ENCODE measurements around the gene CCDC74A.
"Not testable (repeated sequence)": the region's sequence is repeated elsewhere in the genome, so short reads cannot be mapped to it uniquely, and the experiment has no call there.

The CCDC74A gene

GRCh38 chr2:131527131-131528001 is at the start of gene CCDC74A:
CCDC74A (plus strand) TSS chr2:131527888; CDS start chr2:131527971, 83 bp downstream.
- FAIRE-seq = peak; percentile 78

DNA sequence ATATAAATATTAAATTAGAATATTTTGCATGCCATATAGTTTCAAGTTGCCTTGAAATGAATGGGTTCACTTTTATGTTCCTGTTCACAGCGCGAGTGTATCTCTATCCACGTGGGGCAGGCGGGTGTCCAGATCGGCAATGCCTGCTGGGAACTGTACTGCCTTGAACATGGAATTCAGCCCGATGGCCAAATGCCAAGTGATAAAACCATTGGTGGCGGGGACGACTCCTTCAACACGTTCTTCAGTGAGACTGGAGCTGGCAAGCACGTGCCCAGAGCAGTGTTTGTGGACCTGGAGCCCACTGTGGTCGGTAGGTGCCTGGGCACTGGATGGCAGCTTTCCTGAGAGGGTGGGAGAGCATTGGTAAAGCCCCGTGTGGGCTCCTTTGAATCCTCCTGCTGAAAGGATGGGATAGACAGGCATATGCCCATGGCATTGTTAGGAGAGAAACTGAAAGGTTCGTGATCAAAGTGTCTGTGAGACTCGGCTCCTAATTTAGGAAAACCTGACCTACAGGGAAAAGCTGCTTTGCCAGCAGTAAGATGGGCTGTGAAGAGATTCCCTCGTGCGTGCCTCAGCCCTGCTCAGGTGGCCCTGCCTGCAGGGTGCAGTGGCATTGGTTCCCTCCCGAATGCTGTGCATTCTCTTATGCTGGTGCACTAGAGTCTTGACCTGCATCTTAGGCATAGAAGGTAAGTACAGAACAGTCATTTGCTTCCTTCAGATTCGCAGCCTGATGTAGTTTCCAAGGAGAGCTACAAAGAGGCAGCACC is 49.4 kb upstream of the CCDC74A start:
- not testable (repeated sequence) for FAIRE-seq

- not testable (repeated sequence) for FAIRE-seq
Observed at GRCh38 chr2:131478850-131479461, 48.7 kb upstream of the CCDC74A start.

DNA sequence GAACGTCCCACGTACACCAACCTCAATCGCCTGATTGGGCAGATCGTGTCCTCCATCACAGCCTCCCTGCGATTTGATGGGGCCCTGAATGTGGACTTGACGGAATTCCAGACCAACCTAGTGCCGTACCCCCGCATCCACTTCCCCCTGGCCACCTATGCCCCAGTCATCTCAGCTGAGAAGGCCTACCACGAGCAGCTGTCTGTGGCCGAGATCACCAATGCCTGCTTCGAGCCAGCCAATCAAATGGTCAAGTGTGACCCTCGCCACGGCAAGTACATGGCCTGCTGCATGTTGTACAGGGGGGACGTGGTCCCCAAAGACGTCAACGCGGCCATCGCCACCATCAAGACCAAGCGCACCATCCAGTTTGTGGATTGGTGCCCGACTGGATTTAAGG is 47.3 kb upstream of the CCDC74A start:
- not testable (repeated sequence) for FAIRE-seq

DNA sequence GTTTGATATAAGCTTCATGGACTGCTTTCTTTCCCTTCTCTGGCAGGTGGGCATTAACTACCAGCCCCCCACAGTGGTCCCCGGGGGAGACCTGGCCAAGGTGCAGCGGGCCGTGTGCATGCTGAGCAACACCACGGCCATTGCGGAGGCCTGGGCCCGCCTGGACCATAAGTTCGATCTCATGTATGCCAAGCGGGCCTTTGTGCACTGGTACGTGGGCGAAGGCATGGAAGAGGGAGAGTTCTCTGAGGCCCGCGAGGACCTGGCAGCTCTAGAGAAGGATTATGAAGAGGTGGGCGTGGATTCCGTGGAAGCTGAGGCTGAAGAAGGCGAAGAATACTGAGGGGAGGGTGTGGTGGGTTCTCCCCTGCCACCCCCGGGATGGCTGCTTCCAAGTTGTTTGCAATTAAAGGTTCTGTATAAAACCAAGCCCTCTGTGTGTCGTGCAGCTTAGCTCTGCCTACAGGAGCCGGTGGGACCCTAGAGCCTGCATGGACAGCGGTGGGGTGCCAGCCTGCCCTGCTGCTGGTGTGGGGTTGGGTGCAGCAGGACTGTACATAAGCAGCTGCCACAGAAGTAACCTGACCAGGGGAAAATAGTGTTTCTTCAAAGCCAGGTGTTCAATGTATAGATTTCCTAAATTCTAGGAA is 45.1 kb upstream of the CCDC74A start:
- not testable (repeated sequence) for FAIRE-seq

GRCh38 chr2:131483981-131484820 is 43.5 kb upstream of the CCDC74A start:
- FAIRE-seq = not testable (repeated sequence)

DNA sequence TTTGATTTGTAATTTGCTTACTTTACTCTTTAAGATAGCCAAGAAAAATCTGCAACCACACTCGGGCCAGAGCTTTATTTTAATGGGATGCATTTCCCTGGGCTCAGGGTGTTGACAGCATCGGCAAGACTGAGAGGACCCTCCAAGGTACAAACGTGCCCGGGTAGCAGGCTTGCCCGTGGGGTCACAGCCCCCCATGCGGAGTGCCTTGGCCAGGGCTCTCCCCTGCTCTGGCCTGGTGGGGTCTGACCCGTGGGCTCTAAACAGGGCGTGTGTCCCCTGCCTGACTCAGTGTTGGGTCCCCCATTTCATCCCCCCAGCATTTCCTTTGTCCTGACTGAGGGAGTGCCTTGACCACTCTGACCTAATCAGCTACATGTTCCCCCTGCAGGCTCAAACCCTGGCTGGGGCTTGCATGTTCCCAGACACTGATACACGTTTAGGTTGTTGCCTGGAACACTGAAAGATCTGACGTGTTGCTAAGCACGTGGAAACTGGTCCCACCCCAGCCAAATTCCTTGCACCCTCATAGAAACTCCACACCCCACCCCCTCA is 42.7 kb upstream of the CCDC74A start:
- not testable (repeated sequence) for FAIRE-seq

GRCh38 chr2:131486201-131486902 is 41.3 kb upstream of the CCDC74A start:
- FAIRE-seq = not testable (repeated sequence)

GRCh38 chr2:131488306-131489205 is 39.1 kb upstream of the CCDC74A start:
- no peak for FAIRE-seq

DNA sequence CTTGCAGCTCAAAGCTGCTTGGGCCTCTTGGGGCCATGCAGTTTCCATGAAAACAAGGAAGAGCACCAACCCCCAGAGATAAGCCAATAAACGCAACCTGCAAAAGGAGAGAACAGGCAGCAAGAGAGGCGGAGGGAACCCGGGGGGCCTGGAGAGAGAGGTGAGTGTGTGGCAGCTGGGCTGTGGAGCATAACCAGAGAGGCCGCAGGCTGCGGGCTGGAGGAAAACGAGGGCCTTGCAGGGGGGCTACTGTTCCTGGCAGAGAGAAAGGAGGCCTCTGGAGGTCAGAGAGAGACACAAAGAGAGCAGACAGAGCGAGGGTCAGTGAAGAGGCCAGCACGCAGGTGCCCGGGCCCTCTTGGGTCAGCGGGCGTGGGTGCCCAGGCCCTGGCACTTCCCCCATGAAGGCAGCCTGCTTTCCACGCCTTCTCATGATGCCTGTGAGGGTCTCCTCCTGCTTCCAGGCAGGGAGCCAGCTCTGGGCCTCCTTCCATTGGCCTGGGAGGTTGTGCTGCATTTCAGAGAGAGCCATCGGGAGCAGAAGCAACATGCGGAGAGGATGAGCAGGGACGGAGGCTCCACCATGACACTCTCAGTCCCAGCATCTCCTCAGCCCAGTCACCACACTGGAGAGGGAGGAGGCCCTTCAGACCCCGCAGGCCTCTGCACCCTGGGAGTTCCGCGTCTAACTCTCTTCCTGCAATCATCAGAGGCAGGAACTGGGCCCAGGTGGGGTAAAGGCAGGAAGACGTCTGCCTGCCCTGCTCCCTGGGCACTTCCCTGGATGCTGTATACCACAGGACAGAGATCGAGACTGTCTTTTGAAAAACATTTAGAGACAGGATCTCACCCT is 36.8 kb upstream of the CCDC74A start:
- not testable (repeated sequence) for FAIRE-seq

DNA sequence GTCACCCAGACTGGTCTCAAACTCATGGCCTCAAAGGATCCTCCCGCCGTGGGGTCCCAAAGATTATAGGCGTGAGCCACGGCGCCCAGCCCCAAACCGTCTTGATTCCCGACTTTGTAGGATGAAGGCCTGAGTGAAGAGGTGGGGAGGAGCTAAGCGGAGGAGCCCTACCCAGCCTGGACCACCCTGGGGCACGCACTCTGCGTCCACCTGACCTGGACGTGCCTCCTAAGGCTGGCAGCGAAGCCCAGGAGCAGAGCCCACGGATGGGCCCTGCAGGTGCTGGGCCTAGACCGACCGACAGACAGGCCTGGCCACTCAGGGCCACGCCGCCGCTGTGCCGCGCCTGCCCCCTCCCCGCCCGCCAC is 36.2 kb upstream of the CCDC74A start:
- not testable (repeated sequence) for FAIRE-seq

GRCh38 chr2:131492015-131492417 is 35.7 kb upstream of the CCDC74A start, which contains the start of gene MZT2A:
MZT2A (minus strand) TSS chr2:131492397; CDS start chr2:131492376, 21 bp downstream.
- not testable (repeated sequence) for FAIRE-seq

GRCh38 chr2:131492418-131493198 is 35.1 kb upstream of the CCDC74A start:
- FAIRE-seq = peak; percentile 96

DNA sequence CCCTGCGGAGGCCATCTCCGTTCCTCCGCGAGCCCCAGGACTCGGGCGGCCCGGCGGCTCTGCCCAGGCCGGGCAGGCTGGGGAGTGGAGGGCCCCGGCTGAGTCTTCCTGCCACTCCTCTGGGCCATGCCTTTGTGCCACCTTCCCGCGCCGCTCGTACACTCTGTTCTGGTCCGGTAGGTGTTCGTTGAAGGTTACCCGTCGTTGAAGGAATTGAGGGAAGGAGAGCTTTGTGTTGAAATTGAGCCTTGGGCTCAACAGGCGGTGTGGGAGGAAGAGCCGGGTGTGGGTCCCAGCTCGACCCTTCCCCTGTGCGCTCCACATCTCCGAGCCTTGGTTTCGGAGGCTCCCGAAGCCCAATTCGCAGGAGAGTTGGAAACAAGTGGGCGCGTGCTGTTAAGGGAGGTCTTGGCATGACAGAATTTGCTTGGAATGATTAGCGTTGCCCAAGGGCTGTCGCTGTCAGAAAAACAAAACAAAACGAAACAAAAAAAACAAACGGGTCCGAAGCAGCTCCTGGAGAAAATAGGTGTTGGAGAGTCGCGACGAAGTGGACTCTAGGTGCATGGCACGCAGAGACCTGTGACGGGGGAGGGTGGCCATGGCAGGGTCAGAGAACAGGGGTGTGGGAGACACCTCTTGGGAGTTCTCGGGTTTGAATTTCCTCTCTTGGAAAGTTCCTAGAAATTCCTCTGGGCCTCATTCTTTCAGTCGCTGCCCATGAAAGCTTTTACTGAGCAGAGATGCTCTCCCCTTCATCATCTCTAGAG is 34.3 kb upstream of the CCDC74A start:
- no peak for FAIRE-seq

GRCh38 chr2:131495506-131495905 is 32.2 kb upstream of the CCDC74A start:
- FAIRE-seq = not testable (repeated sequence)

GRCh38 chr2:131498321-131498973 is 29.2 kb upstream of the CCDC74A start:
- not testable (repeated sequence) for FAIRE-seq

All from G401.6 (cell line).